ENCODE results near the gene CCDC40.

CCDC40 gene

GRCh38 chr17:80000136-80000535 is 36.3 kb upstream of the CCDC40 start:
- DNase-seq (ENCODE audit: low spot score): no peak

GRCh38 chr17:80000981-80001775 is 35.3 kb upstream of the CCDC40 start:
- DNase-seq (ENCODE audit: low spot score): no peak

GRCh38 chr17:80002070-80002641 is 34.3 kb upstream of the CCDC40 start:
- DNase-seq (ENCODE audit: low spot score): no peak

- no peak for DNase-seq (ENCODE audit: low spot score)
These were observed 33.6 kb upstream of the CCDC40 start for GRCh38 chr17:80002690-80003490.

- no peak for DNase-seq (ENCODE audit: low spot score)
These were observed 32.5 kb upstream of the CCDC40 start for GRCh38 chr17:80003969-80004368.

GRCh38 chr17:80005360-80006338 is 30.8 kb upstream of the CCDC40 start:
- peak; percentile 62 for DNase-seq (ENCODE audit: low spot score)

- DNase-seq (ENCODE audit: low spot score): no peak
These were observed 30.1 kb upstream of the CCDC40 start for GRCh38 chr17:80006339-80006720.

- DNase-seq (ENCODE audit: low spot score): no peak
These were observed 29.4 kb upstream of the CCDC40 start for GRCh38 chr17:80006811-80007752.

- DNase-seq (ENCODE audit: low spot score): no peak
These were observed 28.5 kb upstream of the CCDC40 start for GRCh38 chr17:80007939-80008338.

- DNase-seq (ENCODE audit: low spot score): peak; percentile 76
These were observed 28.0 kb upstream of the CCDC40 start for GRCh38 chr17:80008383-80008840.

- DNase-seq (ENCODE audit: low spot score): no peak
These were observed 27.6 kb upstream of the CCDC40 start for GRCh38 chr17:80008848-80009247.

- no peak for DNase-seq (ENCODE audit: low spot score)
These were observed 26.8 kb upstream of the CCDC40 start for GRCh38 chr17:80009391-80010282.

- DNase-seq (ENCODE audit: low spot score): no peak
These were observed 26.1 kb upstream of the CCDC40 start for GRCh38 chr17:80010283-80010858.

GRCh38 chr17:80011989-80012555 is 24.4 kb upstream of the CCDC40 start:
- DNase-seq (ENCODE audit: low spot score): no peak

- DNase-seq (ENCODE audit: low spot score): no peak
These were observed 23.4 kb upstream of the CCDC40 start for GRCh38 chr17:80012765-80013741.

- no peak for DNase-seq (ENCODE audit: low spot score)
These were observed 19.0 kb upstream of the CCDC40 start for GRCh38 chr17:80017226-80018010.

Data from CD4-positive, alpha-beta T cell treated with Interleukin-2 at 100 ng/mL for 4 hours (primary cell).